Naive thymus-derived CD4-positive, alpha-beta T cell (primary cell): ENCODE data around the gene LAMB2. TPM values are rescaled to one million over a fixed set of nuclear protein-coding genes. Genes with fewer than 3 reads are reported as not detected.
A peak's percentile ranks its signal among the peaks of the same experiment; 100 is the strongest.

ENCODE experiments used
- ATAC-seq: fragments of 150-1000 bp; cut with Tn5 transposase; 2 replicates; pipeline ENCODE4 v1.10.0; 2021; ENCODE audit warnings: mild to moderate bottlenecking, moderate library complexity
- CTCF ChIA-PET: fragments of 350-600 bp; sonication (Branson Sonifier 250); formaldehyde crosslinking; loops from one replicate; lab custom pipeline; 2021; ENCODE audit warnings: antibody characterized with exemption; lab: Charles Lee
- POLR2A ChIA-PET: fragments of 350-600 bp; sonication (Branson Sonifier 250); formaldehyde crosslinking; loops from one replicate; lab custom pipeline; 2021; ENCODE audit warnings: antibody characterized with exemption, inconsistent platforms; lab: Charles Lee
- DNase-seq, 9 donors: peaks; one replicate each; pipeline versions ENCODE4 v3.0.0 to v3.0.0-alpha.2; 2020 to 2022; ENCODE audit warnings: mixed read lengths in 1 of 9
- H3K27ac ChIP-seq: one replicate; pipeline ENCODE4 v1.7.0; 2013; ENCODE audit warnings: mild to moderate bottlenecking, low read depth, low read length, moderate library complexity
- H3K27me3 ChIP-seq, 2 donors: one replicate each; pipeline ENCODE4 v1.7.0; 2013; ENCODE audit warnings: low read length in 2 of 2, mild to moderate bottlenecking in 2 of 2, moderate library complexity in 2 of 2; ENCODE audit not compliant: control insufficient read depth in 2 of 2, insufficient read depth in 2 of 2
- H3K36me3 ChIP-seq, 3 experiments: 1 replicate in 2 of 3; 2 replicates in 1 of 3; pipeline ENCODE4 v1.7.0; 2013; ENCODE audit warnings: low read length in 3 of 3, mild to moderate bottlenecking in 3 of 3, moderate library complexity in 1 of 3; ENCODE audit not compliant: insufficient read depth in 3 of 3, control insufficient read depth in 2 of 3
- H3K4me1 ChIP-seq, 2 donors: one replicate each; pipeline ENCODE4 v1.7.0; 2013; ENCODE audit warnings: low read length in 2 of 2, mild to moderate bottlenecking in 2 of 2, moderate library complexity in 1 of 2; ENCODE audit not compliant: control insufficient read depth in 2 of 2, insufficient read depth in 2 of 2
- H3K4me3 ChIP-seq: 2 replicates; pipeline ENCODE4 v1.7.0; 2013; ENCODE audit warnings: mild to moderate bottlenecking, low read length
- H3K9me3 ChIP-seq, 3 experiments: 1 replicate in 2 of 3; 2 replicates in 1 of 3; pipeline ENCODE4 v1.7.0; 2013; ENCODE audit warnings: low read length in 3 of 3; ENCODE audit not compliant: control insufficient read depth in 2 of 3
- H3K27ac Mint-ChIP-seq, 9 donors: one replicate each; pipeline ENCODE4 v1.8.0; 2020 to 2022; ENCODE audit warnings: mixed read lengths in 9 of 9, mild to moderate bottlenecking in 8 of 9, moderate library complexity in 5 of 9, inconsistent platforms in 2 of 9
- H3K27me3 Mint-ChIP-seq, 5 donors: one replicate each; pipeline ENCODE4 v1.8.0; 2021 to 2022; ENCODE audit warnings: mixed read lengths in 5 of 5, mild to moderate bottlenecking in 1 of 5
- H3K36me3 Mint-ChIP-seq, 5 donors: one replicate each; pipeline ENCODE4 v1.8.0; 2020 to 2022; ENCODE audit warnings: mixed read lengths in 5 of 5, mild to moderate bottlenecking in 3 of 5, inconsistent platforms in 1 of 5
- H3K4me1 Mint-ChIP-seq, 7 donors: one replicate each; pipeline ENCODE4 v1.8.0; 2020 to 2022; ENCODE audit warnings: mixed read lengths in 7 of 7, mild to moderate bottlenecking in 3 of 7, inconsistent platforms in 1 of 7
- H3K4me3 Mint-ChIP-seq, 10 donors: one replicate each; pipeline ENCODE4 v1.8.0; 2020 to 2022; ENCODE audit warnings: mild to moderate bottlenecking in 10 of 10, mixed read lengths in 10 of 10, moderate library complexity in 6 of 10, inconsistent platforms in 2 of 10
- H3K9me3 Mint-ChIP-seq, 11 donors: one replicate each; pipeline ENCODE4 v1.8.0; 2020 to 2022; ENCODE audit warnings: mixed read lengths in 11 of 11, mild to moderate bottlenecking in 4 of 11, inconsistent platforms in 1 of 11, moderate library complexity in 1 of 11
- intact Hi-C, 2 donors: fragments of 100-400 bp; cut with micrococcal nuclease; formaldehyde crosslinking; loops; one replicate each; pipeline ENCODE4 v1.15.1; 2023
- polyA plus RNA-seq, 2 donors: library from polyadenylated mRNA; unstranded; fragments of 300-500 nt; fragmentation: Illumina TruSeq; gene quantifications; one replicate each; pipeline ENCODE4 v1.2.3, GENCODE V29; 2021
- total RNA-seq, 6 experiments: library from RNA in 5 of 6; stranded (reverse) in 5 of 6; gene quantifications; 1 replicate in 5 of 6; 2 replicates in 1 of 6; pipeline ENCODE4 v1.2.3 and lab custom pipeline; 2021 to 2026

The LAMB2 gene
- total and polyA plus RNA-seq, 7 experiments from 2014 or later, result 1.2 to 5.0 (median 1.9) TPM; not detected in 3

- no peaks in the 10 kb centered on the region for H3K9me3 ChIP-seq
- no peak overlapping the region for H3K27ac ChIP-seq
- DNase-seq, result no peak
- H3K4me1 Mint-ChIP-seq, result peaks cover 8 to 34% (median 23%) of the 10 kb centered on the region in 7 donors
- H3K27me3 ChIP-seq, result no peaks in the 10 kb centered on the region
- H3K9me3 Mint-ChIP-seq, result no peaks in the 10 kb centered on the region
- peak overlapping the region in 1 of 10 donors; percentile 29 for H3K4me3 Mint-ChIP-seq
- ATAC-seq, result no peak
- H3K27me3 Mint-ChIP-seq, result peaks cover 0 to under 1% (median 0%) of the 10 kb centered on the region in 5 donors
- intact Hi-C loops, result loop anchor here in 1 of 2 donors (5.0 kb wide), 1 partner anchor 499 kb away; the partner anchor contains the start of gene APEH
- H3K4me1 ChIP-seq, result peaks cover 5 to 20% of the 10 kb centered on the region in 2 donors
- no peak overlapping the region for H3K4me3 ChIP-seq
- ChIA-PET CTCF (no interaction called here), POLR2A (no interaction called here)
- no peaks in the 10 kb centered on the region for H3K36me3 Mint-ChIP-seq
- no peak overlapping the region for H3K27ac Mint-ChIP-seq
- H3K36me3 ChIP-seq, result peaks cover 0 to 5% (median 0%) of the 10 kb centered on the region in 3 experiments
Observed at GRCh38 chr3:49173792-49174170, 40.9 kb upstream of the LAMB2 start.

DNA sequence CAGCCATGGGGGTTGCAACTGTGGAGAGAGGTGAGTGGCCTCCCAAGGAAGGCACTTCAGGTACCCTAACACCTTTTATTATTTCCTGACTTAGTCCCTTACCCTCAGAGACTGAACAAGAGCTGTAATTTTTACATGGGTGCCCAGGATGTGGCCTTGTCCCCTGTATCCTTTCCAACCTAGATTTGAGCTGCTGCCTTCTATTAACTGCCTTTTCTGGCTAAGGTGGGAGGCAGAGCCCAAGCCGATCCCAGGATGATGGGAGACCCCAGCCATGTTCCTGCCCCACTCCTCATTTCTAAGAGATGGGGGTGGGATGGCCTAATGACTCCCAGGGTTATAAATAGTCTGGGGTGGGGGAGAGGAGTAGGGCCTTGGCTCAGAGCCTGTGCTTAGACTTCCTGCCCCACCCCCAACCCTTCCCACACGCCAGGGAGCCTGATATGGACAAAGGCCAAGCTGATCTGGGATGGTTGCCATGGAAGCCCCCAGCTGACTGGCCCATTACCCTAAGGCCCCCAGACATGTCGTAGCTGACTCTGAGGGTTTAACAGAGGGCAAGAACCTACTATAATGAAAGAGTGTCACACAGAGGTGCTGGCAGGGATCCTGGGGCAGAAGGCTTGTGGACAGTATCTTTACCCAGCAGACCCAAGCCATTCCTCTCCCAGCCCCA is 40.4 kb upstream of the LAMB2 start:
- ChIA-PET CTCF (no interaction called here), POLR2A (interaction anchor here (0.8 kb wide), 1 partner anchor 52 kb away, joined by 3 read pairs; the partner anchor contains the start of gene USP19)
- Mint-ChIP-seq H3K9me3 (no peaks in the 10 kb centered on the region), H3K27ac (peak overlapping the region in 1 of 9 donors; percentile 81), H3K27me3 (no peaks in the 10 kb centered on the region), H3K36me3 (no peaks in the 10 kb centered on the region), H3K4me3 (peak overlapping the region in 1 of 10 donors; percentile 29), H3K4me1 (peaks cover 8 to 34% (median 23%) of the 10 kb centered on the region in 7 donors)
- Histone ChIP-seq H3K27me3 (no peaks in the 10 kb centered on the region), H3K36me3 (peaks cover 0 to 5% (median 0%) of the 10 kb centered on the region in 3 experiments), H3K27ac (no peak overlapping the region), H3K9me3 (no peaks in the 10 kb centered on the region), H3K4me1 (peaks cover 5 to 20% of the 10 kb centered on the region in 2 donors), H3K4me3 (no peak overlapping the region)
- intact Hi-C loops, result loop anchor here in 1 of 2 donors (5.0 kb wide), 1 partner anchor 499 kb away; the partner anchor contains the start of gene APEH
- ATAC-seq (no peak), DNase-seq (no peak)

GRCh38 chr3:49172551-49173041 is 39.7 kb upstream of the LAMB2 start:
- H3K4me1 ChIP-seq, result peaks cover 5 to 20% of the 10 kb centered on the region in 2 donors
- Mint-ChIP-seq H3K4me1 (peaks cover 8 to 34% (median 23%) of the 10 kb centered on the region in 7 donors), H3K9me3 (no peaks in the 10 kb centered on the region), H3K27me3 (no peaks in the 10 kb centered on the region), H3K27ac (peak overlapping the region in 4 of 9 donors; percentile 33 to 81 (median 52)), H3K36me3 (no peaks in the 10 kb centered on the region), H3K4me3 (peak overlapping the region in 9 of 10 donors; percentile 29 to 94 (median 87))
- CTCF ChIA-PET, result no interaction called here
- POLR2A ChIA-PET, result interaction anchor here (0.8 kb wide), 1 partner anchor 52 kb away, joined by 3 read pairs; the partner anchor contains the start of gene USP19
- no peaks in the 10 kb centered on the region for H3K27me3 ChIP-seq
- no peak for DNase-seq
- no peak overlapping the region for H3K27ac ChIP-seq
- no peak for ATAC-seq
- no peaks in the 10 kb centered on the region for H3K9me3 ChIP-seq
- peaks cover 0 to 5% (median 0%) of the 10 kb centered on the region in 3 experiments for H3K36me3 ChIP-seq
- no peak overlapping the region for H3K4me3 ChIP-seq
- intact Hi-C loops, result loop anchor here in 1 of 2 donors (5.0 kb wide), 1 partner anchor 500 kb away; the partner anchor contains the start of gene APEH

DNA sequence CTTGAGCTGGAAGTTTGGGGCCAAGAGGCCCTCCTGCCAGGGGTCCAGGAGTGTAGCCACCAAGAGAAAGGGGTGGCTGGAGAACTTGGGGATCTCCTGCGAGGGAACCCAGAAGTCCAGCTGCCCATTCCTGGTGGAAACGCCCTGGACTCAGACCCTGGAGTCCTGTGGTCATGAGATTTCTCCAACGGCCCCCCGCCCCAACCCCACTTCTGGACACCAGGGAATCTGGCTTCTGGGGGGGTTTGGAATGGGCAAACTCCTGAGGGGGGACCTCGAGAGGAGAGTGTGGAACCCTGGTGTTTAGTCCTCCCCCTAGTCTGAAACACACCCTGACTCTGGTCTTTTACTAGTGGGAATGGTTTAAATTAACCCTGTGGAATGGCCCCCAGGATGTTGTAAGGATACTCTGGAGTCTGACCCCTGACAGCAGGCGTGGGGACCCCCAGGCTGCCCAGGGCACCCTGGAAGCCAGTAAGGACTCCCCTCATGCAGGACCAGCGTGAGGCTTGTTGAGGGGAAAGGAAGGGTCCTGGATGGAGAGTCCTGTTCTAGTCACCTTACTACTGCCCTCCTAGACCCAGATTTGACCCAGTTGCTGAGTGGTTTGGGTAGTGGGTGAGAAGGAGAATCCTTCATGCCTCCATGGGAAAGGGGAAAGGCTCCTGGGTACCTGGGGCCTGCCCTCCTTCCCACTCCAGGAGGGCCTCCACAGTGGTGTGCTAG is 39.1 kb upstream of the LAMB2 start:
- intact Hi-C loops, result loop anchor here (1.0 to 5.0 kb wide), 8 partner anchors 52 to 500 kb away; partner anchors contain the start of genes USP19 (in 2 of the 2), APEH (in 1 of the 2), C3orf62 (in 1 of the 2) and QRICH1 (in 1 of the 2)
- peak overlapping the region; percentile 58 for H3K27ac ChIP-seq
- Mint-ChIP-seq H3K9me3 (no peaks in the 10 kb centered on the region), H3K27me3 (no peaks in the 10 kb centered on the region), H3K4me3 (peak overlapping the region; percentile 83 to 94 (median 88)), H3K27ac (peak overlapping the region in 6 of 9 donors; percentile 15 to 75 (median 48)), H3K4me1 (peaks cover 8 to 34% (median 23%) of the 10 kb centered on the region in 7 donors), H3K36me3 (peaks cover 0 to under 1% (median 0%) of the 10 kb centered on the region in 5 donors)
- H3K27me3 ChIP-seq, result no peaks in the 10 kb centered on the region
- DNase-seq, result peak in 1 of 9 donors; percentile 12
- peaks cover 0 to 5% (median 0%) of the 10 kb centered on the region in 3 experiments for H3K36me3 ChIP-seq
- H3K4me3 ChIP-seq, result peak overlapping the region; percentile 95
- ATAC-seq, result no peak
- ChIA-PET POLR2A (interaction anchor here (0.8 to 2.4 kb wide), 2 partner anchors 51 to 78 kb away, joined by 3 to 10 read pairs; partner anchors contain the start of genes QRICH1 and USP19), CTCF (interaction anchor here (0.9 to 2.0 kb wide), 3 partner anchors 10 to 275 kb away, joined by 3 to 6 read pairs (median 5); partner anchors contain the start of gene QRICH1)
- H3K4me1 ChIP-seq, result peaks cover 5 to 20% of the 10 kb centered on the region in 2 donors
- no peaks in the 10 kb centered on the region for H3K9me3 ChIP-seq

GRCh38 chr3:49171119-49171774 is 38.4 kb upstream of the LAMB2 start, which contains the start of gene KLHDC8B:
KLHDC8B (plus strand) TSS chr3:49171598; CDS start chr3:49172770, 1,172 bp downstream.
- Mint-ChIP-seq H3K27ac (peak within 1 kb of the TSS; percentile 61 to 92 (median 78)), H3K9me3 (peaks cover 0 to 3% (median 0%) of the 10 kb centered on the region in 11 donors), H3K4me1 (peaks cover 8 to 40% (median 26%) of the 10 kb centered on the region in 7 donors), H3K27me3 (no peaks in the 10 kb centered on the region), H3K4me3 (peak within 1 kb of the TSS; percentile 83 to 94 (median 88)), H3K36me3 (peaks cover 0 to 6% (median 0%) of the 10 kb centered on the region in 5 donors)
- H3K27me3 ChIP-seq, result no peaks in the 10 kb centered on the region
- ATAC-seq, result peak; percentile 88
- H3K27ac ChIP-seq, result peak within 1 kb of the TSS; percentile 58
- ChIA-PET CTCF (interaction anchor here (0.9 to 2.0 kb wide), 8 partner anchors 10 to 645 kb away, joined by 3 to 6 read pairs (median 3); partner anchors contain the start of genes NDUFAF3, QRICH1 and WDR6), POLR2A (interaction anchor here (0.7 to 2.4 kb wide), 2 partner anchors 78 to 583 kb away, joined by 3 to 10 read pairs; partner anchors contain the start of gene QRICH1)
- H3K4me1 ChIP-seq, result peaks cover 11 to 26% of the 10 kb centered on the region in 2 donors
- peak; percentile 65 to 89 (median 76) for DNase-seq
- no peaks in the 10 kb centered on the region for H3K9me3 ChIP-seq
- peaks cover 0 to 5% (median 0%) of the 10 kb centered on the region in 3 experiments for H3K36me3 ChIP-seq
- intact Hi-C loops, result loop anchor here (1.0 to 5.0 kb wide), 8 partner anchors 51 to 501 kb away; partner anchors contain the start of genes USP19 (in 2 of the 2), APEH (in 1 of the 2), C3orf62 (in 1 of the 2) and QRICH1 (in 1 of the 2)
- H3K4me3 ChIP-seq, result peak within 1 kb of the TSS; percentile 95
